Activated CD4-positive, alpha-beta T cell treated with anti-CD3 and anti-CD28 coated beads for 48 hours (primary cell): ENCODE data around the gene IQSEC3.

Experiments used
- DNase-seq: peaks from one replicate; pipeline ENCODE4 v3.0.0-alpha.2; 2020

The IQSEC3 gene

DNA sequence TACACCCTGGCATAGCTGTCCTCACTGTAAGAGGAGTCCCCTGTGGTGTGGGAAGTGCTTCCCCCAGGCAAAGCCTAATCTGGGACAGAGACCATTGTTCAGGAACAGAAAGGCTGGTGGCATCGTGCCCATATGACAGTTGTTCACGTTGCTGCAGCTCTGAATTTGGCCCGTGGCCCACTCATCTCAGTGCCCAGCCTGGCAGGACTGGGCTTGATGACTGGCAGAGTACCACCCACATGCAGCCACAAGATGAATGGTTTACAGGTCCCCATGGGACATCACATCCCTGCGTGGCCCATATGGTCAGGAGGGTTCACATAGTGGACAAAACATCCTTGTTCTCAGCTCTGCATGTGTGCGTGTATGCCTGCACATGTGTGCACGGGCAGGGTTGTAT lies 17.5 kb downstream of the IQSEC3 start:
- DNase-seq = no peak

DNA sequence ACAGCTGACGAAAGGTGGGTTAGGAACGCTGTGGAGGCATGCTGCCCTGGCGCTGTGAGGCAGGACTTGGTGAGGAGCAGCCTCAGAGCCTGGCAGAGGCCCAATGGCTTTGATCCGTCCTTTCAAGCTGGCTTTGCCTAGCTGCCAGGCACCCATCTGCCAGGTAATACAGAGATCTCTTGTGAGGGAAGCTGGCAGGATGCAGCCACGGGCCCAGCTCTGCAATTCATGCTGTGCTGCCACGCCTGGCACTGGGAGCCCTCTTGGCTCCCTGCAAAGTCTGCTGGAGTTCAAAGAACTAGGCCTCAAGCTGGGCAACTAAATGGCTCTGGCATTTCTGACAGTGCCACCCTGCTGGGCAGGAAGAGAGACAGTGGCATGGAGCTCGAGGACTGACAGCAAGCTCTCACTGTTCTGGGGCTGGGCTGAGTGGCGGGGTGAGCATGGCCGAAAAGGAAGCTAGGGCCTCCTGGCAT lies 18.7 kb downstream of the IQSEC3 start:
- DNase-seq = no peak

DNA sequence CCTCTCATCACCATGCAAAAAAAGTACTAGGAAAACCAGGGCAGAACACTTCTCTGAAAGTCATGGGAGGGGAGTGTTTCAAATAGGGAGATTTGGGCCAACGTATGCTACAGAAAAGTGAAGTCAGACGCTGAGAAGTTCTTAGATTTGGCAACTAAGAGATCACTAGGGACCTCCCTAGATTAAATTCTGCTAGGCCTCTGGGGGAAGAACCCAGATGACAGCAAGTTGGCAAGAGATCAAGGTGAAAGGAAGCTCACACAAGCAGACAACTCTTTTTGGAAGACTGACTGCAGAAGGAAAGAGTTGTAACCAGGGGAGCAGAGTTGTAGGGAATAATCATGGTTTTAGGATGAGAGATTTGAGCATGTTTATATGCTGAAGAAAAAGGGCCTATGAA lies 20.7 kb downstream of the IQSEC3 start:
- DNase-seq = no peak

DNA sequence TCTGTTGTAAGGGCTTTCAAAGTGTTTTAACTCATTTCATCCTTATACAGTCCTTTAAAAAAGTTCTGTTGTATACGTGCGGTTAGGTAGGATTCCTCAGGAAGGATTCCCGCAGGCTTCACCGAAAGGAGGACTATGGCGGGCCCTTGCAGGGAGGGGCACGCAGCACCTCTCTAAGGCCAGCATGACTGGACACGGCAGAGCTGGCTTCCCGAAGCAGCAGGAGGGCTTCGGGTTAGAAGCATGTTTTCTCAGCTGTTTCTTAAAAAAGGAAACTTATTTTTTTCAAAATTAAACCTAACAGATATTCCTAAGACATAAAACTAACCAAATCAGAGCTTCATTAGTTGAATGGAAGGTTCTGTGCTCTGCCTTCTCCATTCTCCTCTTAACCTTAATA lies 21.3 kb downstream of the IQSEC3 start:
- no peak for DNase-seq

DNA sequence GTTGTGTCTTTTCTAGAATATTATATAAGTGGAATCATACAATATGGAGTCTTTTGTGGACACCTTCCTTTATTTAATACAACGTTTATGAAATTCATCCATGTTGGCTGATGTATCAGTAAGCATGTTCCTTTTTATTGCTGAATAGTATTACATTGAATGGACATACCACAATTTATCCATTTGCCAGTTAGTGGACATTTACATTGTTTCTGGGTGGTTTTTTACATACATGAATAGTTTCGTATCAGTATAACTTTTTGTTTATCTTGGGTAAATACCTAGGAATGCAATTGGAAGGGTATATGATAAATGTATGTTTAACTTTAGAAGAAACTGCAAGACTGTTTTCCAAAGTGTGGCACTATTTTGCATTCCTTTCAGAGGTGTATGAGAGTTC lies 23.1 kb downstream of the IQSEC3 start:
- DNase-seq = no peak

DNA sequence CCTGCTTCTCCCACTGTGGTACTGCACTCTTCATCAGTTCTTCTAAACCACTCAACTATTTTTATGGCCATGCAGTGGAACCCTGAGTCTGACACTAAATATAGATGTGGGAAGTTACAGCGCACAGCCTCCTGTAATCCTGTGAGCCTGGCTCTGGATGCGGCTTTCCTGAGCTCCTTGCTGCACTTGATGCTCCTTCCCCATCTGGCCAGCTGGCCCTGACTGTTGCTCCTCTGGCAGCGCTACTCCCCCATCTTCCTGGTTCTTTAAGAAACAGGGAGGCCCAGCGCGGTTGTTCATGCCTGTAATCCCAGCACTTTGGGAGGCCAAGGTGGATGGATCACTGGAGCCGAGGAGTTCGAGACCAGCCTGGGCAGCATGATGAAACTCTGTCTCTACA lies 24.6 kb downstream of the IQSEC3 start:
- no peak for DNase-seq

DNA sequence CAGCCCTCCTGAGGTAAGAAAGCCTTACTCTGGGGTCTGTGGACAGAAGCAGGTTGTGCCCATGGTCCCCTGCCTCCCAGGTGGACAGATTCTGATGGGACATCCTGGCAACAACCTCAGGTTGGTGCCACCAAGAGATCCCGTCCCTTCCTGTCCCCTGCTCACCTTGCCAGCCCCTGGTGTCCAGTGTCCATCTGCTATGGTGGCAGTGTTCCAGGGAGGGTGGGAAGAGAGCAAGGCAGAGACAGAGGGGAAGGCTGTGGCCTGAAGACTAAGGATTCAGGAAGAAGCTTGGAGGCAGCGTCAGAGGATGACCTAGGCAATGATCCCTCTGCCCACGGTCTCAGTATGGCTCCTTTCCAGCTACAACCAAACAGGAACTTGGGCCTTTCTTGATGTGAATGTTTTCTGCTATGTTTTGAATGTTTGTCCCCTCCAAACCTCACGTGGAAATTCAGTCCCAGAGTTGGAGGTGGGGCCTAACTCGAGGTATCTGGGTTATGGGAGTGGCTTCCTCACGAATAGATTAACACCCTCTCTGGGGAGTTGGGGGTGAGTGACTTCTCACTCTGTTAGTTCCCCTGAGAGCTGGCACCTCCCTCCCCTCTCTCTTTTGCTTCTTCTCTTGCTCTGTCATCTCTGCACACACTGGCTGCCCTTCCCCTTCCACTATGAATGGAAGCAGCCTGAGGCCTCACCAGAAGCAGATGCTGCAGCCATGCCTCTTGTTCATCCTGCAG lies 26.9 kb downstream of the IQSEC3 start:
- no peak for DNase-seq

DNA sequence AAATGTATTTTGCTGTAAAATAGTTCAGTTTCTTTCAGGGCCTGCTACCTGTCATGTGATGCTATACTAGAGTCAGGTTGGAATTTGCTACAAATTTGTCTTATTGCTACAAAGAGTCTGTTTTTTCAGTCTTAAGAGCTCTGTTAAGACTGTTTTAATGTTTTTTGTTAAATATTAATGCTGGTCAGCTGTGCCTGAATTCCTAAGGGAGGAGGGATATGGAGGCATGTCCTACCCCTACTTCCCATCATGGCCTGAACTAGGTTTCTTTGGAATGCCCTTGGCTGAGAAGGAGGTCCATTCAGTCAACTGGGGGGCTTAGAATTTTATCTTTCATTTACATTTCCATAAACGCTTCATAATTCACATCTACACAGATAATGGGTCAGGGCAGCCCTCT lies 30.0 kb downstream of the IQSEC3 start:
- DNase-seq = no peak

DNA sequence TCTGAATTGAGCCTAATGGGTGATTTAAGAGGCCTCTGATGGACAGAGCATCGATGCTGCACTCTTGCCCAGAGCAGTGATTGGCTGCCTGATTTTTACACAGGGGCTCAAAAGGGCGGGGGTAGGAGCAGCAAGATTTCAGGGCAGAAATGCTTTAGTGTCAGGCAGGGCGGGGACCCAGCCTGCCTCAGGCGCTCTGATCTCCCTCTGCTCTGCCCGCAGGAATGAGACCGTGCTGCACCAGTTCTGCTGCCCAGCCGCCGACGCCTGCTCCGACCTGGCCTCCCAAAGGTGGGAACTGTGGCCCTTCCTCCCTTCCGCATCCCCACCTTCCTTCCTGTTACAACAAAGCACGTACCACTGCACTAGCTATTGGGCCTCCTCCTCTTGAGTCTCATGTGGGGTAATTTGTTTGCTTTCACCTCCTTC lies 32.4 kb downstream of the IQSEC3 start:
- no peak for DNase-seq

DNA sequence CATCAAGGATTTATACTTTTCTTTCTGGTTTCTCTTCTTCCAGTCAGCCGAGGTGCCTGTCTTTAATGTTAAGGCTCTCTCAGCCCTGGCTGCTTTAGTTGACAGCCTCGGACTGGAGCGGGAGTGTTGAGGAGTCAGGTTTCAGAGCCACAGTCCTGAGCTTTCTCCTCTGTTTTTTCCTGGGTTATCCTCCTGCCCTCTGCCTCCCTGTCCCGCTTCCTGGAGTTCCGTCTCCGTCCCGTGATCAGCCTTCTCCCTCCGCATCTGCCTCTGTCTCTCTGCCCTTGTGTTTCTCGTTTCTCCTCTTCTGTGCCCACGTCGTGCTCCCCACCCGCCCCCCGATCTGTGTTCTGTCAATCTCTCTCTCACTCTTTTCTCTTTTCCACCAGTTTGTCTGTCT lies 33.0 kb downstream of the IQSEC3 start:
- no peak for DNase-seq

DNA sequence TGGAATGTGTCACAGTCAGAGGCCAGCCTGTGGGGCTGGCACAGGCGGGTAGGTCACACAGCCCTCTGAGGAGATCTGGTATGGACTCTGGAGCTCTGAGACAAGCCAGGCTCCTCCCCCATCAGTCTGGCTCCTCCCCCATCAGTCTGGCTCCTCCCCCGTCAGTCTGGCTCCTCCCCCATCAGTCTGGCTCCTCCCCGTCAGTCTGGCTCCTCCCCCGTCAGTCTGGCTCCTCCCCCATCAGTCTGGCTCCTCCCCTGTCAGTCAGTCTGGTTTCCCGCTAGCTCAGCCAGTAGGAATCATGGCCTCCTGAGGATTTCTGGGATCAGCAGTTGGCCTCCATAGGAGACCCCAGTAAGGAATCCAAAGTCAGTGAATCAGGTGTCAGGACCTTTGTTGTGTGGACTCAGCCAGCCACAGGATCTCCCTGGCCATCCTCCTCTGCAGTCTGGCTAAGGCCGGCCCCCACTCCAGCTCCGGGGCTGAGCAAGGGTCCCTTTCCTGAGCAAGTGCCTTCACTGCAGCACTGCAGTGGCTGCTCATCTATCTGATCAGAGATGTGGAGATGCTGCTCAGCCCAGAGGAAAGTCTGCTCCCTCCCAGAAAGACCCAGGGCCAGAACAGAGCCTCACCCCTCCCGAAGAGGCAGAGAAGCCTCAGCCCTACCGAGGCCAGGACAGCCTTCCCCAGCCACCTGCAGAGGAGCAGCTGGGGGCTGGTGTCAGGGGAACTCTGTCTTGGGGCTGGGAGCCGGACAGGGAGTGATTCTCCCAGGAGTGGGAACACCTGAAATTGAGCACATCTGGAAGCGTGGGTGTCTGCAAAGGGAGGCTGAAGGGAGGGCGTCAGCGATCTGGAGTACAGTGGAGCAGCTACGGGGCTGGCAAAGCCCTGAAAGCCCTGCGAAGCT lies 35.7 kb downstream of the IQSEC3 start:
- DNase-seq = peak; percentile 32

DNA sequence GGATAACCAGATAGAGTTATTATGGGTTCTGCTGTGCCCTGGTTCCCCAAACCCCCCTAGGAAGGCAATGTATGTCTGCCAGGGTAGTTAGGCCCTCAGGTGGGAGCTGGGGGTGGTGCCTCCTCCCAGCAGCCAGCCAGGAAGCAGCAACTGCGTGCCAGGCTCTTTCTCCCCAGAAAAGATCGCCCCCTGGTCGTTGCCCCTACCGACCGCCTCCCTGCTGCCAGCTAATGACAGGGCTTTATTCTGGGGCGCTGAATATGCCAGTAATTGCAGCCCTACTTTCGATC lies 36.3 kb downstream of the IQSEC3 start:
- no peak for DNase-seq

DNA sequence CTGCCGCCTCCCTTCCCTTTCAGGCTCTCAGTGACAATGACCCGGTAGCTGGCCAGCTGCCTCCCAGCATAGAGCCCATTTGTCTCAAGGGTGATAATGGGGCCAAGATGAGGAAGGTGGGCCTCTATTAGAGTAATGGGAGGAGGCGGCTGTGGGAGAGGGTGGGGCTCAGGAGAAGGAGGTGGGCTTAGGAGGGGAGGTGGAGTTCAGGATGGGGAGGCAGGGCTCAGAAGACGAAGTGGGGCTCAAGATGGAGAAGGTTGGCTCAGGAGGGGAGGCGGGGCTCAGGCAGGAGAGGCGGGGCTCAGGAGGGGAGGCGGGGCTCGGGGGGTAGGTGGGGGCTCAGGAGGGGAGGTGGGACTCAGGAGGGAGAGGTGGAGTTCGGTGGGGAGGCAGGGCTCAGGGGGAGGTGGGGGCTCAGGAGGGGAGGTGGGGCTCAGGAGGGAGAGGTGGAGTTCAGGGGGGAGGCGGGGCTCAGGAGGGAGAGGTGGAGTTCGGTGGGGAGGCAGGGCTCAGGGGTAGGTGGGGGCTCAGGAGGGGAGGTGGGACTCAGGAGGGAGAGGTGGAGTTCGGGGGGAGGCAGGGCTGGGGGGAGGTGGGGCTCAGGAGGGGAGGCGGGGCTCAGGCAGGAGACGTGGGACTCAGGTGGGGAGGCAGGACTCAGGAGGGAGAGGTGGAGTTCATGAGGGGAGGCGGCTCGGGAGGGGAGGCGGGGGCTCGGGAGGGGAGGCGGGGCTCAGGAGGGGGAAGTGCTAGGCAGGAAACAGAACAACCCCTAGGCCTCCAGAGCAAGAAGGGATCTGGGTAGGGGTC lies 36.8 kb downstream of the IQSEC3 start:
- DNase-seq = no peak

DNA sequence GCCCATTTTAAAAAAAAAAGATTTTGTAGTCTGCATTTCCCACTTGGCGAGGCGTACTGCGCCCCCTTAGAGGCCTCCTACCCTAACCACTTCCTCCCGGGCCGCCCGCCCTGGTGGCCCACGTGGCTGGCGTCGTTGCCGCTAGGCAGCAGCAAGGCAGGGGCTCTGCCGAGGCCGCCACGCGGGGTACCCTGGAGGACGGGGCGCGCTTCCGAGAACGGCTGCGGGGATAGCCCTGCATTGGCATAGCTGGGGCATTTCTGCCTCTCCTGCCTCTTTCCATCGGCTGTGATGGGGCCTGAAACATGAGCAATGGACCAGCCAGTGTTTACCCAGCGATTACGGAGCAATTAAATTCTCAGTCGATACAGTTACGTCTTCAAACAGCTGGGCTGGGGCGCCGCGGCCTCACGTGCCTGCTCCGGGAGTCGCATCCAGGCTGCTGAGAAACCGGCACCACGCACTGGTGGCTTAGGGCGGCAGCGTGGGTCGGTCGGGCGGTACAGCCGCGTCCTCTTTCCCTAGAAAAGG lies 38.0 kb downstream of the IQSEC3 start:
- DNase-seq = peak; percentile 22

DNA sequence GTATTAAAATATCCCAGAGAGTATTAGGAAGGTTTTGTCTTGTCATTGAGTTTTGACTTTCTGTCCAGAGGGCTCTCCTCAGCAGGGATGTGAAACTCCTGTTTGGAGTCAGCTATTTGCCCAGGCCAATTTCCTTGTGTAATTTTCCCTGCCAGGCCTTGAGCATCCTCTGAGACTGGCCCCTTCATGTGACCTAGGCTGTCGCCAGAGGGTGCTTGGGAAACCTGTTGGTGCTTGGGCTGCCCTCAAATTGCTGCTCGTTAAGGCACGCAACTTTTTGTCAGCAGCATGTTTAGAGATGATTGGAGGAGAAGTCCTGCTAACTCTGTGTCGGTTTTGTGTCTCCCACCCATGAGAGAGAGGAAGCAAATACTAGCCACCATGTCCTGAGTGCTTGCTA lies 39.1 kb downstream of the IQSEC3 start:
- DNase-seq = no peak

DNA sequence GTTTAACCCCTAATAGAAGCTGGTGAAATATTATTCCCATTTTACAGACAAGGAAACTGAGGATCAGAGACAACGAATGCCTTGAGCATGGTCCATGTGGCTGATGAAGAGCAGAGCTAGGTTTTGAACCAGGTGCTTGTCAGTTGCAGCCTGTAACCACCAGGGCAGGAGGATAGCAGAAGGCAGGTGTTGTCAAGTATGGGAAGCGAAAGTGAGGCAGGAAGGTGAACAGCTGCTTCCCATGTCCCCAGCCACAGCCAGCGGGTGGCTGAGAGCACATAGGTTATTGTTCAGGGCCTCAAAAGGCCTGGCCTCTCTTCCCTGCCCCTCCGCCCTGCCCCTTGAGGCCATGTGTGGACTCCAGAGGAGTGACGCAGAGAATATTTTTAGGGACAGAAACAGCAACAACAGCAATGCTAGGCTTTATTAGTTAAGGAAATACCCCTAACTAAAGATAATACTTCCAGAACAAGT lies 39.6 kb downstream of the IQSEC3 start:
- peak; percentile 8 for DNase-seq

DNA sequence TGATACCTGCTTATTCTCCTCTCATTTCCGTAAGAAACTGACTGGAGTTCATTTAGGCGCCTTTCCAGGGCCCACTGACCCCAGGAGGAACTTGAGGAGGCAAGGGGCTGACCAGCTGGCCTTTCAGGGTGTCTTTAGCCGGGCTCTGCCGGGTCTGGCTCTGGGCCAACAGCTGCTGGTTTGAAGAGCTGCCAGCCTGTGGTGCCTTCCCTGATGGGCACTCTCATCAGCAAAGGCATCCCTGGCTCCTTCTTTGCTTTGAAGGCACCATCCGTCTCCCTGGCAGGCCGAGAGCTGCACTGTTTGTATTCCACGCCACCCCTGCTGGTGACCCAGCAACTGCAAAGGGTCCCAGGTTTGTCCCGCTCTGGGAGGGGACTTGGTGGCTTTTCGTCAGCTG lies 42.0 kb downstream of the IQSEC3 start:
- DNase-seq = no peak

DNA sequence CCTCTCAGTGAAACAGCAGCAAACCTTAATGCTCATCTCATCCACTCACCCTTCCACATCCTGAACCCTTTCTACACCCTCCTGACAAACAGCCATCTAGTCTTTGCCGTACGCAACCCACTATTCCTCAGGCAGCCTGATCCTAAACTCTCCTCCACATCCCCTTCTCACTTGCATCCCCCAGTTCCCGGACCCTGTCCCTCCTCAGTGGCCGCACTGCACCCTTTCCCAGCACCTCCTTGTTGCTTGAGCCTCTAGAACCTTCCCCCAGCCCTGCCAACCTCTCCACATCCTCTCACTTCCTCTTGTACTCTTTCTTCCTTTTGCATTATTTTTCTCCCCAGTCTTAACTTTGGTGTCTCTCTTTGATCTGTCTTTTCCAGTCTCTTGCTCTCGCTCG lies 42.9 kb downstream of the IQSEC3 start:
- DNase-seq = no peak

DNA sequence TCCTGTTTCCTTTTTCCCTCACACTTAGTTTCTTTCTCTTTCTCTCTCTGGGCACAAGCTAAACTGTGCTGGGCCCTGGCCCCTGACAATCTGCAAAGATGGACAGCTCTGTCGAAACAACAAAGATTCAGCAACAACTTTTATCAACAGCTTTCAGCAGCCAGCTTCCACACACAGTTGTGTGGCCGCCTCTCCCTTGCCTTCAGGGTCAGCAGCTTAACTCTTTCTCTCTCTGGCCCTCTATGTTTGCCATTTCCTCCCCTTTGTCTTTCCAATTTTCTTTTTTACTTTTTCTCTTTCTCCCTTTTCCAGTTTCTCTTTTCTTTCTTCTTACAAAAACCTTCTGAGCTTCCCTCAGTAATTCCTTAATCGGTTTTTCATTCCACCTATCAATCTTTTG lies 43.3 kb downstream of the IQSEC3 start:
- no peak for DNase-seq

DNA sequence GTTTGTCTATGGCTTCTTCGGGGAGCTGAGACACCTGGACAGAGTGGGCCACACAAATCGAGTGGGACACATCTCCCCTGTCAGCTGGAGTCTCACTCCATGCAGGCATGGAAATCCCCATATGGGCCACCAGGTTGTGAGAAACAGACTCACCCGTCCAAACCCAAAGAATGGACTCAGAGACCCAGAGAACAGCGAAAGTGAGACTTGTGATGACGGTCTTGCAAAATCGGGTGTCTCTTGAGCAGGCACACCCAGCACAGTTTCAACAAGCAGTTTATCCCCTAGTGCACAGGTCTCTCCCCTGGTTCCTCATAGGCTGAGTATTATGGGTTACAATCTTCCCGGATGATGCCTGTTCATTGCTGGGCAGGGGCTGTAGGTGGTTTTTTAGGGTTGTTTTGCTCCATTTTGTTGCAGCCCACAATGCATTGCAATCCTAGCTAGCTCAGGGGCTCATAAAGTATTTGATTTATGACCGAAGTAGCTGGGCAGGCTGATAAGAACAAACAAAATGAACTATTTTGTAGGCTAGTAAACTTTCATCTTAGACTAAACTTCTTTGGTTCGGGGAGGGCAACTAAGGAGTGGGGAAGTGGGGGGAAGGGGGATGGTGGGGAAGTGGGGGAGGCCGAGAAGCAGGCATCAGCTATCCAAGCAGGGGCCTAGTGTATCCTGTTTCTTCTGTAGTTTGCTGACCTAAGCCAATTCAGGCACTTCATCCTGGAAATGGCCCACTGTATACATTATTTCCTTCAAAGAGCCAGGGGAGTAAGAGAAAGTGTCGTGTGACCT lies 45.3 kb downstream of the IQSEC3 start:
- DNase-seq = no peak

DNA sequence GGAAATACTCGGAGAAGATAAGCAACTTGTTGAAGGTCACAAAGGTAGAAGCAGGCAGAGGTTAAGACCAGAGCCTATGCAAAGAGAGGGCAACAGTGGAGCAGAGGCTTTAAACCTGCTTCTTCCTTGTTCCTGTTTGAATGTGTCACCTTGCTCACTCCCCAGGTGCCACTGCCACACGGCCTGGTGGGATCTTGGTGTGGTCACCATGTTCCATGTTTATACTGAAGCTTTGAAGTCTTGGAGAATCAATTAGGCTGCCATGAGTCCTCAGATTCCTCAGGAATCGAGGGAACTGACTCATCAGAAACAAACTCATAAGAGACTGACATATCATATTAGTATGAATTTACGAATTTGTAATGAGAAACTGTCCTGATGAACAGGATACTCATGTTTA lies 46.8 kb downstream of the IQSEC3 start:
- DNase-seq = no peak

DNA sequence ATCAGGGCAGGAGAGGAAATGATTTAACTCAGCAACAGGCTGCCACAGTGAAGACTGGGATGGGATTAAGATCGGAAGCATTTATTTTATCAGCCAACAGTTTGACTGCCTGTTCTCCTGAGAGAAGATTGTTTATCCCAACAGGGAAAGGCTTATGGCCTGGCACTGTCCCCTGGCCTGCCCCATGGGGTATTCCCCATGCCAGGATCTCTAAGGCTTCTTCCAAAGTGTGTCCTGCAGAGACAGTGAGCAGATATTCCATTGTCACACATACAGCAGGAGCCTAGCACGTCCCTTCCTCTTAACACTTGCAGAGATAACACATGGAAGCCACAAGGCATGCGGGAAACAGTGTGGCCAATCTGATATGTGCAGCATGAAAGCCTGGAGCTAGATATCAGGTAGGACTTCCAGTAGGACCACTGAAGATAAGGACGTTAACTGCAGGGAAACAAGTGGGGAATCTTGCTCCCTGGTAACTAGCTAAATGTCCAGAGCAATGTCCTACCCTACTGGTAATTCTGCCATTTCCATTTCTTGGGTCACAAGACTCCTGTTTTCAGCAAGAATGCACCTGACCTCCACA lies 48.2 kb downstream of the IQSEC3 start:
- no peak for DNase-seq
